NK-92 treated with Interleukin-12 subunit alpha and Interleukin-12 subunit beta, amount 100 ng/mL, for 24 hours (cell line): ENCODE data around the gene ARID3A.

Source experiments
- DNase-seq: peaks from one replicate; lab custom pipeline; 2025; lab: John Stamatoyannopoulos, UW

The ARID3A gene

DNA sequence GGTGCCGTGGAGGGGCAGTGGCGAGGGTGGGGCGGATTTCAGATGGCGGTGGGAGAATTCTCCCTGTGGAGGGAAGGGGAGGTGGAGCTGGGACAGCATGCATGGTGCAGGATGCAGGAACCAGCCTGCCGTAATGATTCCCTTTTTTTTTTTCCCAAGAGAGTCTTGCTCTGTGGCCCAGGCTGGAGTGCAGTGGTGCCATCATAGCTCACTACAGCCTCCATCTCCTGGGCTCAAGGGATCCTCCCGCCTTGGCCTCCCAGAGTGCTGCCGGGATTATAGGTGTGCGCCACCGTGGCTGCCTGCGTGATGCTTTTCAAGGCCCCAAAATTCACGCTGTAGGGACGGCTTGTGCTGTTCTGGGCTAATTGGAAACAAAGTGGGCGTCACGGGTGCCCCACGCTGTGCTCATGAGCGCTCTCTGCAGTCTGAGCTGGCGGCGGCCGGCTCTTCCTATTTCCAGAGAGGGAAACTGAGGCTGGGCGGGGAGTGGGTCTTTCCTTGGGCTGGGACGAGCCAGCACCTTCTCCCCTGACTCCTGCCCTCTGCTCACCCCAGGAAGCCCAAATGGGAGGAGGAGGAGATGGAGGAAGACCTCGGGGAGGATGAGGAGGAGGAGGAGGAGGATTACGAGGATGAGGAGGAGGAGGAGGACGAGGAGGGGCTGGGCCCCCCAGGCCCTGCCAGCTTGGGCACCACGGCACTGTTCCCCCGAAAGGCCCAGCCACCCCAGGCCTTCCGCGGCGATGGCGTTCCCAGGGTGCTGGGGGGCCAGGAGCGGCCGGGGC is 6.2 kb downstream of the ARID3A start:
- no peak for DNase-seq

DNA sequence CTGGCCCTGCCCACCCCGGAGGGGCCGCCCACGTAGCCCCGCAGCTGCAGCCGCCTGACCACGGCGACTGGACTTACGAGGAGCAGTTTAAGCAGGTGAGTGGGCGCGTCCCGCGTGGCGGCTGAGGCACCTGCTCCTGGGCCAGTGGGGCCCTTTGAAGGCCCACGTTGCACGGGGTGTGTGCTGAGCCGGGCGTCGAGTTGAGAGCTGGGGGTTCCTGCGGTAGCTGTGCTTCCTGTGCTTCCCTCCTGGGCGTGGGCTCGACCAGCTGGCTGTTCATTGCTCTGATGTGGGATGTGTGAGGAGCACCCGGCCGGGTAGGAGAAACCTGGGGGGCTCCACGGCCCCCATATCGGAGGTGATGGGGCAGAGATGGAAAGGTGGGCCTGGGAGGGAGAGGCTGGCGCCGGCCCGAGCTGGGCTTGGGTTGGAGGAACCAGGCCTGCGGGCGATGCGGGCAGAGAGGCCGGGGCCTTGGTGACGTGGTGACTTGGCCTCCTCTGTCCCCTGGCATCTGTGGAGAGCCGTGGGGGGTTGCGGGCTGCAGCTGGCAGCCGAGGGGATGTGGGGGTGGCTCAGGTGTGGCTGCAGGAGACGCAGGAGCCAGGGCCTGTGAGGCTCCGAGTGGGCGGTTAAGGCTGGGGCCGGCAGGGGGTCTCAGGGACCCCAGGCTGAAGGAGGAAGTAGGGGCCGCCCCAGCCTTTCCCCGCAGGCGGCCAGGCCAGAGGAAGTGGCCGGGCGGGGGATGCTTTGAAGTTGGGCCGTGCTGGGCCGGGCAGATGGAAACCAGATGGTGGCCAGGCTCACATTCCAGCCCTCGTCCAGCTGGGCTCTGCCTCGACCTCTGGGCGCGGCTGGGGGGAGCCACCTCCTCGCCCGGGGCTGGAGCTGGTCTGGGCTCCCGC is 7.1 kb downstream of the ARID3A start:
- DNase-seq, result no peak

DNA sequence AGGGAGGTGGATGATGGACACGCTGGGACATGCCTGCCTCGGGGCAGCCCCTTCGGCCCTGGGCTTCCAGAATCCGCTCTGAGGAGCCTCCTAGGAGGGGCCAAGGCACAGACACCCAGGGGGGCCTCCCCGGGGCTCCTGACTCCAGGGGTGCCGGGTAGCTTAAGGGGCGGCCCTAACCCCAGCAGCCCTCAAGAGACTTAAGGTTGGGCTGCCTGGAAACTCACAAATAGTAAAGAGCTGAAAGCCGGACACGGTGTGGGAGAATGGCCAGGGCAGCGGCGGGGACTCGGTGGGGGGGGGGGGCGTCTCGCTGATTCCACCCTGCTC is 7.7 kb downstream of the ARID3A start:
- no peak for DNase-seq

DNA sequence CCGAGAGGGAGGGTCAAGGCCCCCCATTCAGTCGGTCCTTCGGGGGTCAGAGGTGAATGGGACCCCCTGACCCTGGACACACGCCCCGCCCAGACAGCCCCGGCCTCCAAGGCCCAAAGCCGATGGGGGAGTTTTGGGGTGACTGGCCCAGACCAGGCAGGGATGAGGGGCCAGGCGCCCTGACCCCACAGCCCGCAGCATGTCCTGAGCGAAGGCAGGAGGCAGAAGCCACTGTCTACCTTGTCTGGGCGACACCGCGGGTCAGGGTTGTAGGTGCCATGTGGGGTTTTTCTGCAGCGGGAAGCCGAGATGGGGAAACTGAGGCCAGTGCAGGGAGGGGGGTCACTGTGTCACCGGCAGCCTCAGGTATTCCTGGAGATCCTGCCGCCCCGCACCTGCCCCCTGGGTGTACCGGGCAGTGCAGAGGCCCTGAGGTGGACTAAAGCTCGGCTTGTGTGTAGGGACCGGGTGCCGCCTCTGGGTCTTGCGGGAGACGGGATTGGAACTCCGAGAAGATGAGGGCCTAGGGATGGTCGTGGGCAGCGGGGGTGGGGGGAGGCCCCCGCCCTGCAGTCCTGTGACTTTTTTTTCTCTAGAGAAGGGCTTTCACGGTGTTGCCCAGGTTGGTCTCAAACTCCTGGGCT is 8.5 kb downstream of the ARID3A start:
- no peak for DNase-seq

DNA sequence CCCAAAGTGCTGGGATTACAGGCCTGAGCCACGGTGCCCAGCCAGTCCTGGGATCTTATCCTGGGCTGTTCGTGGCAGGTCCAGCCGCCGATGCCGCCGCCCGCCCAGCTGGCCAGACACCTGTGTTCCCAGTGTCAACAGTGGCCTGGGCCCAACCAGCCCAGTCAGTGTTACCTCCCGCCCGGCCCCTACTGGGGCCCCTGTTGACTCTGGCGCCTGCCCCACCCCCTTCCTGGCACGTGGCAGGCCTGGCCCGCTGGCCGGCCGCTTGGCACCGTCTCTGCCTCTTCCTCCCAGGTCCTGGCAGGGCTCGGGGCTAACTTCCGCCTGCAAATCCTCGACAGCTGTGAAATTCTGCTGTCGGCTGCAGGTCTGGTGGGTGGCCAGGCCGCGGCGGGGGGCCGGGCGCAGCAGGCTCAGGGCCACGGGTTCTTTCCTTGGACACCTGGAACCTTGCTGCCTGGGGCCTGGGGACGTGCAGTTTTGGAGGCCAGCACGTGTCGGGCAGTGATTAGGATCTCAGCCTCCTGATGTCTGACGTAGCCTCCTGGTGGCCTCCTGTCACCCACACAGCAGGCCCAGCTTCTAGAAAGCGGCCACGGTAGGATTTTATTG is 9.1 kb downstream of the ARID3A start:
- DNase-seq, result no peak

DNA sequence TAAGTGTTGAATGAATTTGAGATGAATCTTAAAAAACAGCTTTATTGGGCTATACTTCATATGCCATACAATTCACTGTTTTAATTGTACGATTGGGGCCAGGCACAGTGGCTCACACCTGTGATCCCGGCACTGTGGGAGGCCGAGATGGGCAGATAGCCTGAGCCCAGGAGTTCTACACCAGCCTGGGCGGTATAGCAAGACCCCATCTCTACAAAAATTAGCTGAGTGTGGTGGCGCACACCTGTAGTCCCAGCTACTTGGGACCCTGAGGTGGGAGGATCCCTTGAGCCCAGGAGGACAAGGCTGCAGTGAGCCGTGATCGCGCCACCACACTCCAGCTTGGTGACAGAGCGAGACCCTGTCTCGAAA is 10.3 kb downstream of the ARID3A start:
- DNase-seq, result no peak

DNA sequence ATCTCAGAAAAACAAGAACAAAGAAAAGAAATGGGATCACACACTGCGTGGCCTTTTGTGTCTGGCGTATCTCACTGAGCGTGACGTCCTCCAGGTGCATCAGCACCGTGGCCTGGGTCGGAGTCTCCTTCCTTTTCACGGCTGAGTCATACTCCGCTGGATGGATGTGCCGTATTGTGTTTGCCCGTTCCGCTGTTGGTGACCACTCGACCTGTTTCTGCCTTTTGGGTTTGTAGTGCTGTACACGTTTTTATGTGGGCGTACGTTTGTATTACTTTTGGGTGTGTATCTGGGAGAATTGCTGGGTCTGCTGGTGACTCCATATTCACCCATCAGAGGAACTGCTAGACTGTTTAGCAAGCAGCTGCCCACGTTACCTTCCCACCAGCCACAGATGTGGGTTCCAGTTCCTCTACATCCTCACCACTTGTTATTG is 11.4 kb downstream of the ARID3A start:
- no peak for DNase-seq

DNA sequence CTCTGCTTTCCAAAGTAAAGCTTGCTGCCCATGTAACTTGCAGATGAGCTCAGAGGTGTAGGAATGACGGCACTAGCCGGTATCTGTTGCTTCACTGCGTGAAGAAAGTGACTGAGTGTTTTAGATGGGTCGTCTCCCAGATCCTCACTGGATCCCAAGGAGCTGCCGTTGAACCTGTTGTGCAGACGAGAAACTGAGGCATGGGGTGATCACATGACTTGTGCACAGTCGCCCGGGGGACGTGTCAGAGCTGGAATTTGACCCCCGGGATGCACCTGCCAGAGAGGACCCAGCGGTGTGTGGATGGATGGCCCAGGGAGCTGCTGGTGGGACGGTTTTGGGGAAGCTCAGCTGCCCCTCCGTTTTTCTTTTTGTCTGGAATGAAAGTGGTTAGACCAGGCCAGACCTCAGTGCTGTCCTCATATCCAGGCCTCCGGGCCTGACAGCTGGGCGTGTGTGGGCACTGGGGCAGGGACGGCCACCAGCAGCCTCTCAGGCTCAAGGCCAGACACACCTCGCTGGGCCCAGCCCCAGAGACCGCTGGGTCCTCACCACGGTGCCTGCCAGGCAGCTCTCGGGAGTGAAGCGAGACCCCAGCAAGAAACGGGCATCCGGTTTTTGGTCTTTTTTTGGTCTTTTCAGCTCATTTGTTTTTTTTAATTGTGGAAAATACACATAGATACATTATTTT is 12.5 kb downstream of the ARID3A start:
- DNase-seq, result no peak

DNA sequence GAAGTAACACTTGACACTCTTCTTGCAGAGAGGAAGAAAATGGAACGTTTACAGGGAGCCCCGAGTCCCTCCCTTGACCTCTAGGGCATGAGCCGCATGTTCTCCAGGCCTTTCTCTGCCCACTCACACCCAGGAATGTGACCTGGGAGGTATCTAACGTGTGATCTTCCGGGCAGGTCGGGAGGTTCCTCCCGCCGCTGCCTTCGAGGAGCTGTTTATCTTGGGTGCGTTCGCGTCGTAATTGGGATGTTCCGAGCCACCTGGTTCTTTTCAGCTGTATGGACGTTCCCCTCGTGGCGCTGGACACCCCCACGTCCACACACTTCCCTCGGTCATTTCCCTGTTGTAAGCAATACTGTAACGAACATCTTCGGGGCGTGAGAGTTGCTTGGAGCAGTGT is 13.6 kb downstream of the ARID3A start:
- DNase-seq, result no peak

DNA sequence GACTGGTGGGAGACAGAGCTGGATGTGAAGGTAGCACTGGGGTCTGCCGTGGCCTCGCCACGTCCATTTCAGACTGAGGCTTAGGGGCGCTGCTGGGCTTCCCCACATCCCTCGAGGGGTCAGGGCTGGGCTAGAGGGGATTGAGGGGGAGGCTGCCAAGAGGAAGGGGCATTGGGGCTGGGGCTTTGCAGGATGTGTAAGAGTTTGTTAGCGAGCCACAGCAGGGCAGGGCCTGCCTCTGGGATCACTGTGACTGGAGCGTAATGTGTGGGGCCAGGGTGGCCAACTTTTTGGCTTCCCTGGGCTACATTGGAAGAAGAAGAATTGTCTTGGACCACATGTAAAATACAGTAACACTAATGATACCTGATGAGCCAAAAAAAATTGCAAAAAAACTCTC is 14.1 kb downstream of the ARID3A start:
- no peak for DNase-seq

DNA sequence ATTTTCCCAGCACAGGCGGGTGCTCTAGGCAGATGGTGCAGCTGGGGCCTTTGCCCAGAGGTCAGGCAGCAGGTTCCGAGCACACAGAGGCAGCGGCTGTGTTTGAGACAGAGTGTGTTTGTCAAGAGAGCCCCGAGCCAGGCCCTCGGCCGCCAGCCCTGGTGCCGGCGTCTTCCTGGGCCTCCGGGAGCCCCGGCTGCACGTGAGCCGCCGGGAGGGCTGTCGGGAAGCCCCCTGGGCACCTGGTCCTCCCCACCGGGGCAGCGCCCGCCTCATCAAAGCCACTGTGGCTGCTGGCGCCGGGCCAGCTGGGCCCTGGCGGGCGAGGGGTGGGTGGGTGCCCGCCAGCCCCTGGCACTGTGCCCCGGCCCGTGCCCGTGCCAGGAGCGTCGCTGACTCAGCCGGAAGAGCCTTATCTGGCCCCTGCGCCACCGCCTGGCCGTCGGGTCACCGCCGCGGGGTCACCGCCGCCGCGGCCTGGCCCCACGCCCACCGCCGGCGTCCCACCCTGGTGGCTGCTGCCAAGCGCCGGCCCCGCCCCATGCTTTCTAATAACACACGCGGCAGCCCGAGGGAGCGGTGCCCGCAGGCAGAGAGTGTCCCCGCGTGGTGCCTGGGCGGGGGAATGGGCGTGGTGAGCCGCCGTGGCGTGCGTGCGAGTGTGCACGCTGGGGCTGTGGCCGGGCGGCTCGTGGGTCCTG is 14.9 kb downstream of the ARID3A start:
- DNase-seq, result no peak

DNA sequence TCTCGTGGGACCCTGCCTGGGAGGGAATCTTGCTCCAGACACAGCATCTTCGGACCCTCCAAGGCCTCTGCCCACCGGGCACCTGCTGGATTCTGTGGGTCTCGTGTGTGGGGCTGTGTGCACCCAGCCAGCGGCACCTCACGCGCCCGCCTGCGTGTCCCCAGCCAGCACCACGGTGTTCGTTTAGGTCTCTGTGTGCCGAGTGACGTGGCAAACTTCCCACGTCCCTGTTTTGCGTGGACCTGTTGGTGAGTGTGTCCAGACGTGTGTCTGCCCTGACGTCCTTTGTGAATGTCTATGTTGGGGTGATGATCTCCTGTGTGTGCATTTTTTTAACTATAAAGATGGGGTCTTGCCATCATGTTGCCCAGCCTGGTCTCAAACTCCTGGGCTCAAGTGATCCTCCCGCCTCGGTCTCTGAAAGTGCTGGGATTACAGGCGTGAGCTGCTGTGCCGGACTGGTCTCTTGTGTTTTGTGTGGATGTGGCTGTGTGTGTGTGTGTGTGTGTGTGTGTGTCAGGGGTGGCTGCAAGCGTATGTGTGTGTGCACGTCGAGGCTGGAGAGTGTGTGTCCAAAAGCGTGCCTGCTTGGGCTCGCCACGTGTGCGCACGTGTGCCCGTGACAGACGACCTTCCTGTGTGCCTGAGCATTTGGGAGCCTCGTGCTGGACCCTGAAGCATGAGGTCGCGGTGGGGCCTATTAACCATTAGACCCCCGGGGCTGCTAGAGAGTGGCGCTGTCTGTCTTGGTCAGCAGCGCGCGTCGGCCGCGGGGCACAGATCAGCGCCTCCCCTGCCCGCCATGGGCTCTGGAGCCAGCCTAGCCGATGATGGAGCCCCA is 15.7 kb downstream of the ARID3A start:
- no peak for DNase-seq

DNA sequence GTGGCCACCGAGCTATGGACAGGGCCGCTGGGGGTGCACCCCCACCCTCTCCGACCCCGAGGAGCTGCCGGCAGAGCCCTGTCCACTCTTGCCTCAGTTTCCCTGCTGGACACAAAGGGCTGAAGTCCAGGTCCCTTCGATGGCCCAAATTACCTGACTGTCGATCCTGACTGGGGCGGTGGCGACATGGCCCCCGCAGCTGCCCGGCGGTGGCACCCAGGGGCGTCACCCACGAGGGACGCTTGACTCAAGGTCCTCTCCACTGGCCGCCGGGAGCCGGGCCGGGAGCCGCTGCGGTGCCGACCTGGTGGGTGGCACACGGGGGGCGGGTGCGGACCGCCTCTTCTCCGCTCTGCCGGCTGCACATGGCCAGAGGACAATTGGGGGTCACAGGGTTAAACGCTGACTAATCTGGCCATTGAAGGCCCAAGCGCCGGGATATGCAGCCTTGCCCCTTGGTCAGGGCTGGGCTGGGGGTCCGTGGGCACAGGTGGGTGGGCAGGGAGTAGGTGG is 16.4 kb downstream of the ARID3A start:
- DNase-seq, result no peak

DNA sequence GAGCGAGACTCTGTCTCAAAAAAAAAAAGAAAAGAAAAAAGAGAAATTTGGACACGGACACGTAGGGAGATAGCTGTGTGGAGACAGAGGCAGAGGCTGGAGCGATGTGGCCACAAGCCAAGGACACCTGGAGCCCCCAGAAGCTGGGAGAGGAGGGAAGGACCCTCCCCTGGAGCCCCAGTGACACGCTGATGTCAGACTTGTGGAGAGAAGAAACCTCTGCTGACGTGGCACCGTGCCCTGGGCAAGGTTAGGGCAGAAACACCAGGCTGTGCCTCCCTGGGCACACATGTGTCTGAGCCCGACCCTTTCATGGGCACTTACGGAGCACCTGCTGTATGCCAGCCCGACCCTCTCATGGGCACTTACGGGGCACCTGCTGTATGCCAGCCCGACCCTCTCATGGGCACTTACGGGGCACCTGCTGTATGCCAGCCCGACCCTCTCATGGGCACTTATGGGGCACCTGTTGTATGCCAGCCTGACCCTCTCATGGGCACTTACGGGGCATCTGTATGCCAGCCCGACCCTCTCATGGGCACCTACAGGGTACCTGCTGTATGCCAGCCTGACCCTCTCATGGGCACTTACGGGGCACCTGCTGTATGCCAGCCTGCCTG is 17.8 kb downstream of the ARID3A start:
- no peak for DNase-seq

DNA sequence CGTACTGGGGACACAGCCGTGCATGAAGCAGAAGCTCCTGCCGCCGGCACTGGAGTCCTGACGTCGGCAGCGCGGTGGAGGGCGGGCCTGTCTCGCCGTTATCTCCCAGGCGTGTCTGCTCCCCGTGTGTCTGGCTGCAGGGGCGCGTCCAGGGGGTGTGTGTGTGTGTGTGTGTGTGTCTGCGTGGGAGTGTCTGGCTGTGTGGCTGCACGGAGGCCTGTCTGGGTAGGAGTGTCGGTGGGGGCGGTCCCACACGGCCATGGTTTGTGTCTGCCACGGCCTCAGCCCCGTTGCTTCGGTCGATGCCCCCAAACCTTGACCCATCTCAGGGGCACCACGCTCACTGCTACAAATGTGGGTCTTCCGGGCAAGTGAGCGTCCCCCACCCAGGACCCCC is 18.3 kb downstream of the ARID3A start:
- no peak for DNase-seq

DNA sequence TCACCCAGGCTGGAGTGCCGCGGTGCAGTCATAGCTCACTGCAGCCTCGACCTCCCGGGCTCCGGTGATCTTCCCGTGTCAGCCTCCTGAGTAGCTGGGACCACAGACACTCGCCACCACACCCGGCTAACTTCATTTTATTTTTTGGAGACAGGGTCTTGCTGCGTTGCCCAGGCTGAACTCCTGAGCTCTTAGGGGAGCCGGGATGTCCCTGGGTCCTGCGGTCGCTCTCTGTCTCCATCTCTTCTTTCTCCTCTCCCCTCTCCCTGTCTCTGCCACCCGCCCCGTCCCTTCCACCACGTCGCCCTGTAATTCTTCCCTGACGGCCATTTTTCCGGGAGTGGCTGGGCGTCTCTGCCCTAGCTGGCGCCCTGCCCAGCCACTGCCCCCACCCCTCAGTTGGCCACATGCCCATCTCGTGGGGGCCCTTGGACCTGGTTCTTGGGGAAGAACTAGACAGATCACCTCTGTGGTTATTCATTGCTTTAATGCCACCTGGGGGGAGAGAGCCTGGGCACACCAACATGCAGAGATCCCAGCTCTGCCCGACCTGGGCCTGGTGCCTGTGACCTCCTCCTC is 18.9 kb downstream of the ARID3A start:
- no peak for DNase-seq

DNA sequence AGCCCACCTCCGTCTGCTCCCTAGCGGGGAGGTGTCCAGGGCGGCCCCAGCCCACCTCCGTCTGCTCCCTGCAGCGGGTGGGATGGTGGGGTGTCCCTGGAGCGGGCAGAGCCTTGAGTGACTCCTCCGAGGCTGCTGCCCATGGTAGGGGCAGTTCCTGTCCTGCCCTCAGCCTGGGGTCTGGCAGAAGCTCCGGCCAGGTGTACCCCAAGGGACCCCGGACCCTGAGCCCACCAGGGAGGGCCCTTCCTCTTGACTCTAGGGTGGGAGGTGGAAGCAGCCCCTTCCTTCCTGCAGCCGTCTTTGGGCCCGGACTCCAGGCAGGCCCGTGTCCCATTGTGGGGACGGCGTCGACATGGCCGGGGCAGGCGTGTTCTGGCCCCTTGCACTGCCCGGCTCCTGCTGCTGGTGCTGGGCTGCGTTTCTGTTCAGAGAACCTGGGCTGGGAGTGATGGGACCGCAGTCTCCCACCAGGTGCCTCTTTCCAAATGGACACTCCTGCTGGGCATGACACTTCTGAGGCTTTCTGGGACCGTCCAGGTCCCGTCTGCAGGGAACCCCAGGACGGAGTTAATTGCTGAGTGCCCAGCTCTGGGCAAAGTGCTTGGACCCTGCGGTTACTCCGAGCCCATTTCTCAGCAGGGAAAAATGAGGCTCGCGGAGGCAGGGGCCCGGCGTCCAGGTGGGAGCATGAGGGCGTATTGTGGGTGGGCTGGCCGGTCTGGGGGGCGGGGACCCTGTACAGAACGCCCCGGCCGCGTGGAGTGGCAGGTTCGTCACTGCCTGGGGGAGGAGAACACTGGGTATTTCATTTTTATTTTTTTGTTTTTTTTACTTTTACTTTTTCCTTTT is 19.8 kb downstream of the ARID3A start:
- no peak for DNase-seq

DNA sequence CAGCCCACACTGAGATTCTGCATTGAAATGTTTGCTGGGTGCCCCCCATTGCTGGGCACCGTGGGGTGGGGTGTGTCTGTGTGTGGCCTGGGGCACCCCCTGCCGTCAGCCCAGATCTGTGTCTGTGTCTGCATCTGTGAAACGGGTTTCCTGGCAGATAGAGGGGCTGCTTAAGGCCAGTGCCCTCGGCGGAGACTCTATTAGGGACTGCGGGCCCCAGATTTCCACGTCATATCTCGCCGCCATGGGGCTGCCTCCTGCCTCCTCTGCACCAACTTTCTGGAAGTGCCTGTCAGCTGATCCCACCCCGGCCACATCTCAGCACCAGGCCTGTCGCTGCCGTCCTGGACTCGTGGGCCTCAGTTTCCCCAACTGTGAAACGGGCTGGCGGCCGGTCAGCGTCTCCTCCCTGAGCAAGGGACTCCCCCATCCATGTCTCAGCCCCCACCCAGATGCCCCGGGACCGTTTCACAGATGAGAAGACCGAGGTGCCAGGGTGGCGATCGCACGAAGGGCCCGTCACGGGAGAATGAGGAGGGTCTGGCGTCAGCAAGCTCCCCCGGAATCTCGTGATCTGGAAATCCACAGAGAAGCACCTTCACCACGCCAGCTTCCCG is 21.4 kb downstream of the ARID3A start:
- no peak for DNase-seq
